Cardiac fibroblast (primary cell): ENCODE data around the gene MMP25.
A peak's percentile ranks its signal among the peaks of the same experiment; 100 is the strongest.

ENCODE experiments used
- DNase-seq, 2 donors: peaks; one replicate each; pipeline versions ENCODE4 v3.0.0 to v3.0.0-alpha.2; 2010; ENCODE audit warnings: low read depth in 2 of 2
- H3K4me3 ChIP-seq, 2 donors: replicated peaks in 1 of 2; 1 replicate in 1 of 2; 2 replicates in 1 of 2; pipeline ENCODE4 v1.5.1; 2011; ENCODE audit warnings: low read depth in 2 of 2, low read length in 2 of 2, mild to moderate bottlenecking in 2 of 2, moderate library complexity in 1 of 2
- TF ChIP-seq, protein P1 (sequence below): IDR thresholded peaks from one replicate; pipeline ENCODE4 v1.5.1; 2011; ENCODE audit warnings: low read depth, mild to moderate bottlenecking, low read length, inconsistent platforms

MMP25 gene

DNA sequence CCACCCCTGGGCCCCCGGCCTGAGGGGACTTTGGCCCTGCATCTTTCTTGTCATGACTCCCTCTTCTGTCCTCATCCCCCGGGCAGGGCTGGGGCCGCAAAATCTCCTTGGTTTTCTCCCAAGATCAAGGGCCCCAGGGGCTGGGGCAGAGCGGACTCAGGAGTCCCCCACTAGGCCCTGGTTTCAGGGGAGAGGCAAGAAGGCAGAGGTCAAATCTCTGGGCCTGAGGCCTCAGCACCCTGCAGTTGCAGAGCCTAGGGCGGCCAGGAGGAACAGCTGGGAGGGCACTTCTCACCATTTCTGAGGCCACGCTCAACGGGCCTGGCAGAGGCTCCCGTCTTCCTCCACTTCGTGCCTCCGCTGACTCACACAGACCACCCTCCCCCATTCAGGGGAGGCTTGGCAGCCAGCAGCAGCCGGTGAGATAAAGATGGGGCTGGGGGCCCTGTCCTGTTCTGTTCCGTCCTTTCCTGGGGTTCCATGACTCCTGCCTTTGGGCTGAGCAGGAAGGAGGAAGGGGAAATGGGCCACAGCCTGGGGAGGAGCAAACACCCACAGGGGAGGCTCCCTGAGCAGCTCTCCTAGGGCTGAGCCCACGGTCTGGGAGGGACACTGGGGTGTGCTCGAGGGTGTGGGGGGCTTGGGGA is 40.4 kb downstream of the MMP25 start:
- no peak overlapping the region for H3K4me3 ChIP-seq
- TF ChIP-seq, protein P1, sequence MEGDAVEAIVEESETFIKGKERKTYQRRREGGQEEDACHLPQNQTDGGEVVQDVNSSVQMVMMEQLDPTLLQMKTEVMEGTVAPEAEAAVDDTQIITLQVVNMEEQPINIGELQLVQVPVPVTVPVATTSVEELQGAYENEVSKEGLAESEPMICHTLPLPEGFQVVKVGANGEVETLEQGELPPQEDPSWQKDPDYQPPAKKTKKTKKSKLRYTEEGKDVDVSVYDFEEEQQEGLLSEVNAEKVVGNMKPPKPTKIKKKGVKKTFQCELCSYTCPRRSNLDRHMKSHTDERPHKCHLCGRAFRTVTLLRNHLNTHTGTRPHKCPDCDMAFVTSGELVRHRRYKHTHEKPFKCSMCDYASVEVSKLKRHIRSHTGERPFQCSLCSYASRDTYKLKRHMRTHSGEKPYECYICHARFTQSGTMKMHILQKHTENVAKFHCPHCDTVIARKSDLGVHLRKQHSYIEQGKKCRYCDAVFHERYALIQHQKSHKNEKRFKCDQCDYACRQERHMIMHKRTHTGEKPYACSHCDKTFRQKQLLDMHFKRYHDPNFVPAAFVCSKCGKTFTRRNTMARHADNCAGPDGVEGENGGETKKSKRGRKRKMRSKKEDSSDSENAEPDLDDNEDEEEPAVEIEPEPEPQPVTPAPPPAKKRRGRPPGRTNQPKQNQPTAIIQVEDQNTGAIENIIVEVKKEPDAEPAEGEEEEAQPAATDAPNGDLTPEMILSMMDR: no peak
- peak in 1 of 2 donors; percentile 7 for DNase-seq

- no peak overlapping the region for H3K4me3 ChIP-seq
- TF ChIP-seq, protein P1: peak; percentile 44
- peak in 1 of 2 donors; percentile 32 for DNase-seq
Measured at GRCh38 chr16:3087243-3088235, 41.2 kb downstream of the MMP25 start.

DNA sequence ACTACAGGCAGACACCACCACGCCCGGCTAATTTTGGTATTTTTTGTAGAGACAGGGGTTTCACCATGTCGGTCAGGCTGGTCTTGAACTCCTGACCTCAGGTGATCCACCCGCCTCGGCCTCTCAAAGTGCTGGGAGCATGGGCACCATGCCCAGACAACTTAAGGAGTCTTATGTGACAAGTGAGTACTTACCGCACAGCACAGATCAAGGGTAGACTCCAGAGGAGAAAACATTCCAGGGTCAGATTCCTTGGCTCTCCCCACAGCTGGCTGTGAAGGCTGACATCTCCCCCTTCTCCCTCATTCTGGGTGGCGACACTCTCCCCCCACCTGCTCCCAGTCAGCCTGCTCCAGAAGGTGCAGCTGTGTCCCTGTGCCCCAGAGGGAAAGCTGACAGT is 42.1 kb downstream of the MMP25 start:
- DNase-seq: no peak
- TF ChIP-seq, protein P1: no peak
- no peak overlapping the region for H3K4me3 ChIP-seq

DNA sequence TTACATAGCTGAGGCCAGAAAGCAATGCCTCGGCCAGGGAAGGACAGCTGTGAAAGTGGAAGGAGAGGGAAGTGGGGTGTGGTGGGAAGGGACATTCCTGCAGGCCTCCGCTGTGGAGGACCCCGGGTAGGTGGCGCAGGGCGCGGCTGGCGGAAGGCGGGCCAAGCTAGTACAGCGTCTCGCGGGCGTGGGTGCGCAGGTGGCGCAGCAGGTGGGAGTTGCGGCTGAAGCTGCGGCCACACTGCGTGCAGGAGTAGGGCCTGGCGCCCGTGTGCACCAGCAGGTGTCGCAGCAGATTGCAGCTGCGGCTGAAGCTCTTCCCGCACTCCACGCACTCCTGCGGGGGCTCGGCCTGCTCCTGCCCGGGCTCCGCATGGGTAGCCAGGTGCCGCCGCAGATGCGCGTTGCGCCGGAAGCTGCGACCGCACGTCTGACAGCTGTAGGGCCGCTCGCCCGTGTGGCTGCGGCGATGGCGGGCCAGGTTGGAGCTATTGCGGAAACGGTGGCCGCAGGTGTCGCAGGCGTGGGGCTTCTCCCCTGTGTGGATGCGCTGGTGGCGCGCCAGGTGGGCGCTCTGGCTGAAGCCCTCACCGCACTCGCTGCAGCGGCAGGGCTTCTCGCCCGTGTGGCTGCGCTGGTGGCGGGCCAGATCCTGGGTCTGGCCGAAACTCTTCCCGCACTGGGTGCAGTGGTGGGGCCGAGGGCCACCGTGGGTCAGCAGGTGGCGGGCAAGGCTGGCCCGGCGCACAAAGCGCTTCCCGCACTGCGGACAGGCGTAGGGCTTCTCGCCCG is 42.8 kb downstream of the MMP25 start:
- no peak for DNase-seq
- H3K4me3 ChIP-seq: no peak overlapping the region
- TF ChIP-seq, protein P1: no peak

DNA sequence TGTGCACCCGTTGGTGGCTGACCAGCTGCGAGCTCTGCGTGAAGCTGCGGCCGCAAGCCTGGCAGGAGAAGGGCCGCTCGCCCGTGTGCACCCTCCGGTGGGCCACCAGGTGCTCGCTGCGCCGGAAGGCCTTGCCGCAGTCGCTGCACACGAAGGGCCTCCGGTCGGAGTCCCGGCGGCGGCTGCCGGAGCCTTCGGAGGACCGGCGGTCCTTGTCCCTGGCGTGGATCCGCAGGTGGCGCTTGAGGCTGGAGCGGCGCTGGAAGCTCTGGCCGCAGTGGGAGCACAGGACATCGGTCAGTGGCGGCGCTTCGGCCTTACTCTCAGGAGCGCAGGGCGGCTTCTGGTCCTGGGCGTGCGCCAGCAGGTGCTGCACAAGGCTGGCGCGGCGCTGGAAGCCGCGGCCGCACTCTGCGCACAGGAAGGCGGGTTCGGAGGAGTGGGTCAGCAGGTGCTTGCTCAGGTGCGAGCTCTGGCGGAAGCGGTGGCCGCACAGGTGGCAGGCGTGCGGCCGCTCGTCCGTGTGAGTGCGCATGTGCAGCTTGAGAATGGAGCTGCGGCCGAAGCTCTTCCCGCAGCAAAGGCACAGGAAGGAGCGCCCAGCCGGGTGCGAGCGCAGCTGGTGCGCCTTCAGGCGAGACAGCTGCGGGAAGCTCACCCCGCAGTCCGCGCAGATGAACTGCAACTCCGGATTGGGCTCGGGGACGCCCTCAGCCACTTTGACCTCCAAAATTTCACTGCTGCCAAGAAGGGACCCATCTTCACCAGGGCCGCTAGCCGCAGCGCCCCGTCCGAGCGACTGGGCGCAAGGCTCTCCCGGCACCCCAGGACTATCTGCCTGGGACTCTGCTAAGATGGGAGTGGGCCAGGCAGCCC is 43.6 kb downstream of the MMP25 start:
- no peak for DNase-seq
- no peak overlapping the region for H3K4me3 ChIP-seq
- TF ChIP-seq, protein P1: no peak

GRCh38 chr16:3091551-3091950 is 45.2 kb downstream of the MMP25 start:
- no peak for DNase-seq
- TF ChIP-seq, protein P1: no peak
- no peak overlapping the region for H3K4me3 ChIP-seq
